Suppressor macrophage treated with lipopolysaccharide for 4 hours (primary cell): Measurements from ENCODE around the gene COL23A1.

ENCODE experiments used
- DNase-seq: peaks from one replicate; pipeline ENCODE4 v3.0.0-alpha.2; 2020

COL23A1 gene

DNA sequence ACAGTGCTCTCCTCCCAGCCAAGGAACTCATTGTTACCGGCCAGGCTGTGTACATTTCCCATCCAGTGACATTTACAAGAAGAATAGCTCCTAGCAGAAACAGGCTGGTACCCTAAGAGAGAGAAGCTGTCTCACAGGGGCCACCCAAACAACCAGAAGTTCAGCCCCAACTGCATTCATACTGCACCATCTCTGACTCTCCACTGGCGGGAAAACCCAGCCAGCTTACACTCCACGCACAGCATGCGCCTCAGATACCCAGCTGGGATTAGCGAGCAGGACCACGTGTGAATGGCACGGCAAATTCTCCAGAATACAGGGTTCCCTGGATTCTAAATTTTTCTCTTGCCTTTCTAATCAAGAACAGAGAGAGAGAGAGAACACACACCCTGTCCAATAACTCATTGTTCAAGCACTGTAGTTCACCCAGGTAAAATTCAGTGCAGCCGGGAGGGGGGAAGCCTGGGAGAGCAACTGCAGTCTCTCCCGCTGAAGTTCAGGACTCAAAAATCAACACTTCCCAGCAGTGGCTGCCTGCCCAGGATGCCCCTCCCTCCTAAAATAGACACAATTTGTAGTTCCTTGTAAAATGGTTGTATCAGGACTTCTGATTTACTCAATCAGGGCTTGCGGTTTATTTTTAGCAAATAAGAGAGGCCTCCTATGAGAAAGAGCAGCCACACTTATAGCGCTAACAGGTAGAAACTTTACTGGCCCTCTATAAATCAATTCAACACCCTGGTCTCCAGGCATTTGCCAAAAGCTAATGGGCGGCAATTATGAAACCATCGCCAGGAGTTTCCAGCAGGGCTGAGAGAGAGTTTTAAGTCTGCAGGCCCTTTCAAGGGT lies 2.2 kb downstream of the COL23A1 start:
- DNase-seq = peak; percentile 10

DNA sequence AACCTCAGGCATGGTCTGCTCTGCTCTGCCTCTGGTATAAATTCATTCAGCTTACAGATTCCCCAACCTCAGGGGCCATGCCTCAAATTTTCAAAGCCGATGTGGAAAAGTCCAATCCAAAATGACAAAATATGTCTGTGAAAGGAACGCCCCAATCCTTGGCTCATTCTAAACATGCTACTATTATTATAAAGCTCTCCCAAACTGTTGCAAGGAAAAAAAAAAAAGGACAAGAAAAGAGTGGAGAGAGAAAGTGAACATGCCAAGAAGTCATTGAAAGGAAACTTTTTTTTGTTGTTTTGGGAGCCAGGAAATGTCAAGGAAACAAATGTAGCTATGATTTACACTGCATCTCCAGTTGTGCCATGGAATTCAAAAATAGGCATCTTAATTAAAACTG lies 3.8 kb downstream of the COL23A1 start:
- no peak for DNase-seq

DNA sequence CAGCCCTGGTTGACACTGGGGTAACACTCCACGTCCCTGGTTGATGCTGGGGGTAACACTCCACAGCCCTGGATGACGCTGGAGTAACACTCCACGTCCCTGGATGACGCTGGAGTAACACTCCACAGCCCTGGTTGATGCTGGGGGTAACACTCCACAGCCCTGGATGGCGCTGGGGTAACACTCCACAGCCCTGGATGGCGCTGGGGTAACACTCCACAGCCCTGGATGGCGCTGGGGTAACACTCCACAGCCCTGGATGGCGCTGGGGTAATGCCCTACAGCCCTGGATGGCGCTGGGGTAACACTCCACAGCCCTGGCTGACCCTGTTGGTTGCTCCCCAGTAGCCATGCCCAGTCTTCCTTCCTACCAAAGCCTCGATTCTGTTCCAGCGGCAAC lies 4.8 kb downstream of the COL23A1 start:
- DNase-seq = peak; percentile 26

DNA sequence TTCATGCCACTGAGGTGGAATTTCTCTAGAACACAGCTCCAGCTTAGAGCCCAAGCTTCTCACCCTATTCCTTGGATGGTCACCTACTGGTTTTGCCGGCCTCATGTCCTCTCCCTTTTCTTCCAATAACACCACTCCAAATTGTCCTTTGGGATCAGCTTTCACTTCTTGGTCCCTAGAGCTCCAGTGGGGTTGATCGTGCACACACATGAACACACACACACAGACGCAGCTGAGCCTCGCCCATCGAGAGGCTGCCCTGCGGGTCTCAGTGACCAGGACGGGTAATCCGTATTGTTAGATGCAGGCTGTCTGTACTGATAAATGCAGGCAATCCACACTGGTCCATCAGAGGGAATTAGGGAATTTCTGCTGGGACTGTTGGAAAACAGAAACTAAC lies 6.9 kb downstream of the COL23A1 start:
- no peak for DNase-seq

DNA sequence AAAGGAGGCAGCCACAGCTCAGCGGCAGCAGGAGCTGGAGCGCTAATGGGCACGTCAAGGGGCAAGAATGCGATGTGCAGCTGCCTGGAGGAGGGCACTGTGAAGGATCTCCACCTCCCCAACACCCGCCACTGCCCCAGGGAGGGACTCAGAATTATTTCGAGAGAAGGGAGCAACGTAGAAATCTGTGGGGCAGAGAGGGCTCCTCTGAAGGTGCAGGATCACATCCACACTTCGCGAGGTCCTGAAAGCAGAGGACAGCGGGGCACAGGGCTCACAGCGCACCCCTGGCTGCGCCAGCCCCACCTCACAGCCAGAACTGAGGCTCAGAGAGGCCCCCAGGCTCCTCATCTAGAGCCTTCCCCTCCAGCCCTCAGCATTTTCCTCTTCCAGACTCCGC lies 7.9 kb downstream of the COL23A1 start:
- DNase-seq = no peak

DNA sequence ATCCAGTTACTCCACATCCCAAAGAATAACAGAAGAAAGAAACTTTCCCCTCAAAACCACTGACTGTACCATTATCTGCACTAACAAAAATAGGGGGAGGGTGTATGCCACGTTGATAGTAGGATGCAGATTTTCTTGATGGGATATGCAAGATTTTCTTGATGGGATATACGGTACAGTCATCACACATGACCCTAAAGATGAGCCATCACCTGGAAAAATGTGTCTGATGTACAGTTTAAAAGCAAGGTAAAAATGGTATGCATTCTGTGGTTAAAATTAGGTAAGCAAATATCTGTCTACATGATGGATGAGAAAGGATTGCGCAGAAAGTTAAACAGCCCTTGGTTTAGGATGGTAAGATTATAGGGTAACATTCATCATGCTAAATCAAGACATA lies 8.6 kb downstream of the COL23A1 start:
- no peak for DNase-seq

DNA sequence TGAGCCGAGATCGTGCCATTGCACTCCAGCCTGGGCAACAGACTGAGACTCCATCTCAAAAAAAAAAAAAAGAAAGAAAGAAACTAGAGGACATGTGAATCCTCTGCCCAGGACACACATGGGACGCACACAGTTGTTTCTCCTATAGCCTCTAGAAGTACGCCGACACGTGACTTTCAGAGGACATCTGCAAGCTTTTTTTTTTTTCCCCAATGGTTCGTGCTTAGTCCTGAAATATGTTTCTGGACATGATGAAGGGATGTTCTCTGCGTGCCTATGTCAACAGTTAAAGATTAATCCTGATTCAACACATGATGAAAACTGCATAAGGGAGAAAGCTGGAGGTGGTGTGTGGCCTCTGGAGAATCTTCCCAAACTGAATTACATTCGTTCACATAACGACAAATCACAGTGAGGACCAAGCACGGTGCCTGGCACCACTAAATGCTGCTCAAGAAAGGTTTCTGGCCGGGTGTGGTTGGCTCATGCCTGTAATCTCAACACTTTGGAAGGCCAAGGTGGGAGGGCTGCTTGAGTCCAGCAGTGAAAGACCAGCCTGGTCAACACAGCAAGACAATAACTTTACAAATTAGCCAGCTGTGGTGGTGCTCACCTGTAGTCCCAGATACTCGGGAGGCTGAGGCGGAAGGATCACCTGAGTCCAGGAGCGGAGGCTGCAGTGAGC lies 9.8 kb downstream of the COL23A1 start:
- no peak for DNase-seq

DNA sequence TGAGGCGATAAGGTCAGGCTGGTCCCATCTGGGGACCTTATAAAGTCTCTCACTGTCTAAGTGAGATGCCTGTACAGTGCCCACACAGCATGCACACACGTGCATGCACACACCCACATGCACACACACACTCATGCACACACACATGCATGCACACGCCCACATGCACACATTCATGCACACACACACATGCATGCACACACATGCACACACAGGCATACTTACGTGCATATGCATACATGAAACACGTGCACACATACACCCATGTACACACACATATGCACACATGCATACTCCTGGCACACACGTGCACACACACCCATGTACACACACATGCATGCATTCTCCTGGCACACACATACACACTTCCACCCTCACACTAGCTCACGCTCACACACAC lies 12.2 kb downstream of the COL23A1 start:
- no peak for DNase-seq

DNA sequence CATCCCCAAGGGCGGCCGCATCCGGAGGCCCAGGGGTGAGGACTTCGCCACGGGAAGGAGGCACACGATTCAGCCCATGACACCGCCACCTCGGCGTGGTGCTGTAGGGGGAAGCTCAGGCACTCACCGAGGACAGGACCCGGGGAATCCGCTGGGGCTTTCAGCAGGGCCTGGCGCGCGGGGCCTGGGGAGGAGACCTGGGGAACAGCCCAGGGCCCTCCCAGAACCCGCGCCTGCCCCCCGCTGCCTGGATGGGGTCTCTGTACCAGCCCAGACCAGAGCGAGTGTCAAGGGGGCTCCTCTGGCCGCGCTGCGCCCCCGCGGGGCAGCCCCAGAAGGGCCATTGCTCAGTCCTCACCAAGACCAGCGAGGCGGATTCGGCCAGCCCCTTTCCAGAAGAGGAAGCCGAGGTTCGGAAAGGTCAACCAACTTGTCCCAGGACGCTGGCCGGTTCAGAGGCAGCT lies 12.8 kb downstream of the COL23A1 start:
- DNase-seq = peak; percentile 33

DNA sequence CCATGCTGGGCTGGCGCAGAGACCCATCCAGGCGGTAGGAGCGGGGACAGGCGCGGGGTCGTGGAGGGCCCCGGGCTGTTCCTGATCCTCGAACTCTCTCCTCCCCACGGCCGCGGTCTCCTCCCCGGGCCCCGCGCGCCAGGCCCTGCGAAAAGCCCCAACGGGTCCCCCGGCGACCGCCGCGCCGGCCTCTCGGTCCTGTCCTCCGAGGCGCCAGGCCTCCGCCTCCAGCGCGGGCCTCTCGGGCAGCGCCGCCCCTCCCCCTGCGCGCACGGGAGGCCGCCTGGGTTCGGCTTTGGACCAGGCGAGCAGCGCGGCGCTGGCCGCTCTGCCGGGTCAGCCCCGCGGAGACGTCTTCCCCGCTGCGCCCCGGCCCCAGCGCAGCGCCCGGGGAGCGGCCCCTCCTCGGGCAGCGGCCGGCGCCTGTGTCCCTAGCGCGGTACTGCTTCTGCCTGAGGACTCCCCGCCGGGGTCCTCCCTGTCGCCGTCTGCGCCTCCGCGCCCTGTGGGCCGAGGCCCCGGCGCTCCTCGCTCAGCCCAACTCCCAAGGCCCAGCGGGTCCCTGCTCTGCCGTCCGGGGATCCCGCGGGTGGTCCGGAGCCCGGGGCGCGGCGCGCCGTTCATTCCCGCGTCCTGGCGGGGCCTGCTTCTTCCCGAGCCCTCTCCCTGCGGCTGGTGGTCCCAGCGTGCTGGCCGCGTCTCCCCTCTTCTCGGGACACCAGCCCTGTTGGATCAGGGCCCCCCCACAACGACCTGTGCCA lies 13.4 kb downstream of the COL23A1 start:
- peak; percentile 15 for DNase-seq

DNA sequence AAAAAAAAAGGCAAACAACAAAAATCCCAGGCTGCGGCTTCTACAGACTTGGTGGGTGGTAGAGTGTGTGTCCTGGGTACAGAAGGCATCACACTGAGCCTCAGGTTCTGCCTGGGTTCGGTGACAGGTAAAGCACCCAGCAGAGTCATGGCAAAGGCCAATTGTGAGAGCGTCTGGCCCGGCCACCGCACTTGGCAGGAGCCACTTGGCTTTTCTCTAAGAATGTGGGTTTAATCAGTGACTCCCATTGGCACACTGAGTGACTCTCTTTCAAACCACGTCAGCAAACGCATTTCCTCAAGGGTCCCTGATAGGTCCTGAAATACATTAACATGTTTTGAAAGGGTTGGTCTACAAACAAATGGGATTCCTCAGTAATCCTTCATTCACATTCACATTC lies 17.0 kb downstream of the COL23A1 start:
- DNase-seq = no peak

DNA sequence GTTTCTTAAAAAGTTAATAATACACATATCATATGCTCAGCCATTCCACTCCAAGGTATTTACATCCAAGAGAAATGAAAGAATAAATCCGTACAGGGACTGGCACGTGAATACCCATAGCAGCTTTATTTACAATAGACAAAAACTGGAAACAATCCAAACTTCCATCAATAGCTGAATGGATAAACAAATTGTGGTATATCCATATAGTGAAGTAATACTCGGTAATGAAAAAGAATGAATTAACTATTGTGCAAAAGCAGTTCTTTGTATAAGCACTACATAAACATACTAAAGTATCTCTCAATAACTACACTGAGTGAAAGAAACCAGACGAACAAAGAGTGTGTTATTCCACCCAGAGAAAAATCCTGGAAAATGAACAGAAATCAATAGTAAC lies 17.6 kb downstream of the COL23A1 start:
- no peak for DNase-seq

DNA sequence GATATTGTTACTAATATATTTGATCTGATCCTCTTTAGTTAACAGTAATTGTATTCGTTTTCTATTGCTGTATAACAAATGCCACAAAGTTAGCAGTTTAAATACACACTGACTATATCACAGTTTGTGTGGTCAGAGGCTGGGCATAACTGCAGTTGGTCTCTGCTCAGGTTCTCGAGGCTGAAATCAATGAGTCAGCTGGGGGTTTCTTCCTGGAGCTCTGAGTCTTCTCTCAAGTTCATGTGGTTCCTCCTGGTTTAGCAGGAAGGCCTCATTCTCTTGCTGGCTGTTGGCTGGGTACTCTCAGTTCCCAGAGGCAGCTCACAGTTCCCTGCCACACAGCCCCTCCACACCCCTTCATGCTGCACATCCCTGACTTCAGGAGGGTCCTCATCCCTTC lies 20.7 kb downstream of the COL23A1 start:
- DNase-seq = peak; percentile 61

DNA sequence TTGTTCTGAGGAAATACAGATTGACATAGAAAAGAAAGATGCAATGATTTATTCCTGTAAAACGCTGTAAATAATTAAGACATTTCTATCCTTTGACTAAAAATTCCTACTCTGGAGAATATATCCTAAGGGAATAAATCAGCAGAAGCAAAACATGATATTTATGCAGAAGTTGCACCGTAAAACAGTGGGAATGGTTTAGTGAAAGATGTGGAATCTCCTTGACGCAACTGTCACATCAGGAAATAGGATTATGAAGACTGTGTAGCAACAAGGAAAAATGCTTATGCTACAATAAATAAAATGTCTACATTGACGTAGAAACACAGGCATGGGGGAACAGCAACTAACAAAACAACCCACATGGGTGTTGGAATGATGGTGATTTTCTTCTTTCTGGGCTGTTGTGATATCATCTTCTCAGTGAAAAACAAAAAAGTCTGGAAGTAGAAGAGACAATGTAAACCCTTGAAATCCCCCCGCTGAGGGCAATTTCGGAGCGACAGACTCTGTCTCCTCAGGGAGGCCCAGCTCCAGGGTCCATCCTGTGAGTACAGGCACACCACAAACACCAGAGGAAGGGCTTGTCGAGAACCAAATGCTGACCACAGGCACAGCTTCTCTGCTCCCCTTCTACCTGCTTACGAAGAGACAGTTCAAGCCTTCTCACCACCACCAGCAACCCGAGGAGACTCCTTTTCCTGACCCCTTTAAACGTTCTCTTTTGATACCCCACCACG lies 25.2 kb downstream of the COL23A1 start:
- DNase-seq = no peak

DNA sequence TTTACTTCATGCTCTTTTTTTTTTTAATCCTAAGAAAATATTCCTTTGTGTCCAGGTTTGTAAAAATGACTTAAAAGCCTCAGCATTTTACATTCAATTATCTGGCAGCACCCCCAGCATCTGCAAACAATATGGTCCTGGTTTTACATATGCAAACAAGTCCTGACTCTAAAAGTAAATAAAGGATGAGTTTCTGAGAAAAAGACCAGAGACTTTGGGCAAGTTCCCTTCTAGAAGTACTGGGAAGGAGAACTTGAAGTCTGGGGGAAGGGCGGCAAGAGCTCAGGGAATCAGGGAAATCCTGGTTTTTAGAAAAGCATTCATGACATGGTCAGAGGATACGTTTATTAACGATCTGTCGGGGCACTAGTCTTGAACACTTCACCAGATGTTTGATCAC lies 25.8 kb downstream of the COL23A1 start:
- DNase-seq = peak; percentile 13

DNA sequence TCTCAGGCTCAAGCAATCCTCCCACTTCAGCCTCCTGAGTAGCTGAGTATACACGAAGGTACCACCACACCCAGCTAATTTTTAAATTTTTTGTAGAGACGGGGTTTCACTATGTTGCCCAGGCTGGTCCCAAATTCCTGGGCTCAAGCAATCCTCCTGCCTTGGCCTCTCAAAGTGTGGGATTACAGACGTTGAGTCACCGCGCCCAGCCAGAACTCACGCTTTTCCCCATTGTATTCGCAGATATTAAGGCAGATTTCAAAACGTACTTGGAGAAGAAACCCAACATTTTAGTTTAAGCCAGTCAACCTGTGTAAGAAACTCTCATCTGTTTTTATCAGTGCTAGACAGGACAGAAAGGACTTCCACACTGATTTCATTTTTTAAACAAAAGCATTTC lies 26.6 kb downstream of the COL23A1 start:
- DNase-seq = no peak

DNA sequence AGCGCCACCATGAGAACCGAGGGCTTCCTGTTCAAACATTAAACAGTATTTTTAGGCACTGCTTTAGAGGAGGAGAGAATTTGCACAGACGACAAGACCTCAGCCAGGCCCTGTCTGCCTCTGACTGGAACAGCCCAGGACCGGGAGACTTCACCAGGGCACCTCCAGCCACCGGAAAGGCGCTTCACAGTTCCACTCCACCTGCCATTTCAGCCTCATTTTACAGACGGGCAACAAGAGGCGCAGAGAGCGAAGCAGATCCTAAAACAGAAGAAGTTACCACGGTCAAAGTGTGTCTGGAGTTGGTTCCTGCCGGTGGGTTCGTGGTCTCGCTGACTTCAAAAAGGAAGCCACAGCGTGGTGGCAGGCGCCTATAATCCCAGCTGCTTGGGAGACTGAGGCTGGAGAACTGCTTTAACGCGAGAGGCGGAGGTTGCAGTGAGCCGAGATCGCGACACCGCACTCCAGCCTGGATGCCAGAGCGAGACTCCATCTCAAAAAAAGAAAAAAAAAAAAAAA lies 28.4 kb downstream of the COL23A1 start:
- DNase-seq = no peak

DNA sequence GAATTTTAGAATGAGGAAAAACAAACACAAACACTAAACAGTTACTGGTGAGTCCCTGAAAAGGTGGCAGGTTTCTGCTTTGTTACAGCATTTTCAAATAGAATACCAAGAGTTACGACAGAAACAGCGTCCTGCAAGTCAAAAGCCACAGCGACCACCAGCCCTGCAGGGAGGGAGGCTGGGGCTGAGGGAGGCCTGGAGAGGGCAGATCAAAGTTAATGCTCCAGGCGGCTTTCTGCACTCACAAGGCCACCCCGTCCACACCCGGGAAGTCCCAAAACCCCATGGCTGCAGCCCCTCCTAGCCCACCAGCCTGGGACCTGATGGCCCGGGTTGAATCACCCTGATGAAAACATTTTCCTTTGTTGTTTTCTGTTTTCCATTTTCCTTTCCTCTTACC lies 29.3 kb downstream of the COL23A1 start:
- DNase-seq = no peak

DNA sequence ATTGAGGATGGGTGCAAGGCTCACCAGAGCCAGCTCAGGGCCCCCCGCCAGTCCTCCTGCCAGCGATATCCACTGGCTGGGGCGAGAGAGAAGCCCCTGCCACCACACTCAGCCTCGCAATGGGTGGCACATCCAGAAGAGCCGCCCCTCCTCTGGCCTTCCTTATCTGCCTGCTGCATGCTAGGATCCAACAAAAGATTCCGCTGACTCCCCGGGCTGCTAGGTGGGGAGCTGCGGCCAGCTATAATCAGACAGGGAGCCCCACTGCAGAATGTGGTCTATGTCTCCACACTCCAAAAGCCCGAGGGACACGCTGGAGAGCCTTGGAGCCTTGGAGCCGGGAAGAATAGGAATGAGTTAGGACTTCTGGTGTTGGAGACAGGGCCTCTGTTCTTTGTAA lies 32.8 kb downstream of the COL23A1 start:
- no peak for DNase-seq

DNA sequence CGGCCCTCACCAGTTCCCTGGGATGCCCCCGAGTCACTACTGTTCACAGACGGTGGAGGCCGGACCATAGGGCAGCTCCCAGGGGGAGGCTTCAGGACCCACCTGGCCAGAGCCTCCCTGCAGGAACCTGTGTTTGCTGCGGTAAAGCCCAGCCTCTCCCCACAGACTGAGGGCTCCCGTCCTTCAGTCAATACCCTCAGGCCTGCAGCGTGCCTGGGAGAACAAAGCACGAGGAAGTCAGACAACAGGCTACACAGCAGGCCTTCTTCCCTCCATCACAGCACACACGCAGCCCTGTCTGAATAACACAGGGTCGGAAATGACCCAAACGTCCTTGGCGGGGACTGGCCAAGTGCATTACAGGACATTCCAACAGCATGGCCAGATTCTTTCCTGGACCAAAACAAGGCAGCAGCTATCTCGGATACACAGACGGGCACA lies 34.4 kb downstream of the COL23A1 start:
- no peak for DNase-seq

DNA sequence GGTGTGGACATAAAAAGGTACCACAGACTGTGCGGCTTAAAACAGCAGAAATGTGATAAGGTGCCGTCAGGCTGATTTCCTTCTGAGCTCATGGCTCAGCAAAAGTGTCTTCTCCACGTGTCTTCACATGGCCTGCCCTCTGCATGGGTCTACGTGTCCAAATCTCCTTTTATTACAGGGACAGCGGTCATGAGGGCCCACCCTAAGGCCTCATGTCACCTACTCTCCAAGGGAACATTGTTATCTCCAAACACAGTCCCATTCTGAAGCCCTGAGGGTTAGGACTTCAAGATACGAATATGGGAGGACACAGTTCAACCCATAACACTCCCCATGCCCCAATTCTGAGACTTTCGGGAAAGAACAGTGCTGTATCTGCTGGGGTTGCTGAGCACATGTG lies 35.2 kb downstream of the COL23A1 start:
- DNase-seq = no peak

DNA sequence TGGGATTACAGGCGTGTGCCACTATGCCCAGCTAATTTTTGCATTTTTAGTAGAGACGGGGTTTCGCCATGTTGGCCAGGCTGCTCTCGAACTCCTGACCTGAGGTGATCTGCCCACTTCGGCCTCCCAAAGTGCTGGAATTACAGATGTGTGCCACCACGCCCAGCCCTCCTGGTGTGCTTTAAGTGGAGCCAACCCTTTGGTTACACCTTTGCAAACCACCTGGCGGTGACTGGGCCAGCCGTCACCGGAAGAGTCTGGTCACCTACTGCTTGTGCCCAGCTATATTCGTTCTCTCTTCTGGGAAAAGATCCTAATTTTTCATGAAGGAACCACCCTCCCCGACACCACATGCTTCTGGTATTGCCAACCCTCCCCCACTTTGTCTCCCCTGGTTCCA lies 35.9 kb downstream of the COL23A1 start:
- no peak for DNase-seq

DNA sequence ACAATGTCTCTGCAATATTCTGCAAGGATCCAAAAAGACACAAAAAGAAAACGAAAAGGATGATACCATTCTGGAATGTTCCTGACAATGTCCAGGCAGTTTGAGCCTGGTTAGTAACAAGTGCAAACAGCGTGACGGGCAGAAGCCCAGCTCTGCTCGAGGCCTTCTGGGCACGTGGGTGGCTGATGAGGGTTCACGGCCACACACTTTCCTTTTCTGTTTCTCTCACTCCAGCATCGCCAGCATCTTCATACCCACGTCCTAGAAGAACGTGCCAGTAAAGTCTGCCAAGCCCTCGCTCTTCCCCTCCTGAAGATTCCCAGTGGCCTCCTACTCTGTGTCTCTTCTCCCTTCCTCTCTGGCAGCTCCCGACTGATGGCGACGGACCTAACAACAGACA lies 36.7 kb downstream of the COL23A1 start:
- no peak for DNase-seq
